HG02981 (cell line): Measurements from ENCODE around the gene ATP13A1.
"Not testable (repeated sequence)": the region's sequence is repeated elsewhere in the genome, so short reads cannot be mapped to it uniquely, and the experiment has no call there.

Experiments used
- ATAC-seq: cut with Tn5 transposase; IDR thresholded peaks from one replicate; pipeline ENCODE4 v1.9.1; 2021; ENCODE audit warnings: mild to moderate bottlenecking, moderate library complexity; ENCODE audit not compliant: unreplicated experiment

The ATP13A1 gene

DNA sequence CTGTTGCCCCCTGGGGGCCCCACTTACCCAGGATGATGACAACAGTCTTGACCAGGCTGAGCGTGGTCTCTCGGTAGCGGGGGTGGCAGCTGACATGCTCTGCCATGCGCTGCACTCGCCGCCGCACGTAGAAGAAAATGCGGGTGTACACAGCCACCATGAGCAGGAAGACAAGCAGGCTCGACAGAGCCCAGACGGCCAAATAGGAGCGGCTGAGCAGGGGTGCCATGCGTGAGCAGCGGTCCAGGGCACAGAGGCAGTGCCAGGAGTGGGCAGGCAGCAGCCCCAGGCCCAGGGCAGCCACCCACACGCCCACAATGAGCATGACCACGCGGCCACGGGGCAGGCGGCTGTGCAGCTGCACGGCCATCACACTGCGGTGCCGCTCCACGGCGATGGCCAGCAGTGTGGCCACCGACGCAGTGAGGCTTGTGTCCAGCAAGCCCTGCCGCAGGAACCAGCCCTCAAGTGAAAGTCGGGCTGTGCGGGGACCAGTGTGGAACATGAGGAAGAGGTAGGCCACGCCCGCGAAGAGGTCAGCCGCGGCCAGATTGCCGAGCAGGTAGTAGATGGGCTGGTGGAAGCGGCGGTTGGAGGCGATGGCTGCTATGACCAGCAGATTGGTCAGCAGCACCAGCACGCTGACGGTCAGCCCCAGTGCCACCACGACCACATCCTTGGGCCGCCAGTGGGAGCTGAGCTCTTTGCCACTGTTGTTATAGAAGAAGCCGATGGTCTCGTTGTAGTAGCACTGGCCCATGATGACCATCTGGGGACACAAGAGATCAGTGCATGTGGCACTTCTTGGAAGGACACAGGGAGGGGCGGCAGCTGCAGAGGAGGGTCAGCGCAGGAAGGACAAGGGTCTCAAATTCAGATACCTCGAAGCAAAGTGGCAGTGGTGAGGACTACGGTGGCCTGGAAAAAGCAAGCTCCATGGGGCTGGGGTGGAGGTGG is 36.7 kb downstream of the ATP13A1 start:
- no peak for ATAC-seq

DNA sequence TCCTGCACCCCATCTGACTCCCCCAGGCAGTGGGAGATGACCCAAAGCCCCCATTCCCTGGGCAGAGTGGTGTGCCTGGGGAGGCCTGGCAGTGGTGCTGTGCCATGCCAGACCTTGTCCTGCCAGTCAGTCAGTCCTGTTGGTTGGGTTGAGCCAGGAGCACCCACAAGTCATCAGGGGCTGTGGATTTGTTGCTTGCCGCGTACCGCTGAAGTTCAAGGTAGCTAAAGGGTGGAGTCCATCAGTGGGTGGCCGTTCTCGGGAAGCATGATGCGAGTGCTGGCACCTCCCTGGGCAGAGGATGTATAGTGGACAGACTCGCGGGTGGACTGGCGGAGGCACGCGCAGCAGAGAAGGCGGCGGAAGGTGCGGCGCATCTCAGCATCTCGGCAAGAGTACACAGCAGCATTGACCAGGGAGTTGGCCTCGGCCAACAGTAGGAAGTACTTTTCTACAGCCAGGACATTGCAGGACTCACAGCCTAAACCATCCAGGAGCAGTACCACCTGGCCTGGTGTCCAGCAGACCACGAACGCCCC is 39.4 kb downstream of the ATP13A1 start:
- ATAC-seq = no peak

DNA sequence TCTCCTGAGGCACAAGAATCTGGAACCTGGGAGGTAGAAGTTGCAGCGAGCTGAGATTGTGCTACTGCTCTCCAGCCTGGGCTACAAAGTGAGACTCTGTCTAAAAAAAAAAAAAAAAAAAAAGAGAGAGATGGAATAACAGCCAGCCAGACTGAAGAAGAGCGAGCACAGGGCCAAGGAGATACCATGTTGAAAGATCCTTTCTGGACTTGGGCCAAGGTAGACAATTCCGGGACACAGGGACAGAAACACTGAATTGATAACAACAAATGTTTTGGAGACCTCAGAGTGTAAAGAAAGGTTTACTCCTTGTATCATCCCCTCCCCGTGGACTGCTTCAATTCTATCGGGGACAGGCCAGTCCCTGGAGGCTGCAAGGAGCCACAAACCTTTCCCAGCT is 40.1 kb downstream of the ATP13A1 start:
- ATAC-seq = no peak

DNA sequence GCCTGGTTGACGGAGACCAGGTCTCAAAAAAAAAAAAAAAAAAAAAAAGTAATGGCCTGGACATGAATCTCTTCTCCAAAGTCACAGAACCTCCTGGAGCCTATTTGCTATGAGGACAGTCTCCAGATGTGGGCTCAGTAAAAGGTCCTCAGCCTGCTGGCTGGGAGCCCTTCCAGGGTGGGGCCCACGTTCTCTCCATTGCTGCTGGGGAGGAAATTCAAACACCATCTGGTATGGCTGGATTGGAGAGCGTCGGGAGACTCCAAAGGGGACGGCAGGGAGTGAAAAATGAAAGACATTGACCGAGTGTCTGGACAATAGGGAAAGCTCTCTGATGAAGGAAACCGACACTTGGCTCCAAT is 43.6 kb downstream of the ATP13A1 start:
- no peak for ATAC-seq

DNA sequence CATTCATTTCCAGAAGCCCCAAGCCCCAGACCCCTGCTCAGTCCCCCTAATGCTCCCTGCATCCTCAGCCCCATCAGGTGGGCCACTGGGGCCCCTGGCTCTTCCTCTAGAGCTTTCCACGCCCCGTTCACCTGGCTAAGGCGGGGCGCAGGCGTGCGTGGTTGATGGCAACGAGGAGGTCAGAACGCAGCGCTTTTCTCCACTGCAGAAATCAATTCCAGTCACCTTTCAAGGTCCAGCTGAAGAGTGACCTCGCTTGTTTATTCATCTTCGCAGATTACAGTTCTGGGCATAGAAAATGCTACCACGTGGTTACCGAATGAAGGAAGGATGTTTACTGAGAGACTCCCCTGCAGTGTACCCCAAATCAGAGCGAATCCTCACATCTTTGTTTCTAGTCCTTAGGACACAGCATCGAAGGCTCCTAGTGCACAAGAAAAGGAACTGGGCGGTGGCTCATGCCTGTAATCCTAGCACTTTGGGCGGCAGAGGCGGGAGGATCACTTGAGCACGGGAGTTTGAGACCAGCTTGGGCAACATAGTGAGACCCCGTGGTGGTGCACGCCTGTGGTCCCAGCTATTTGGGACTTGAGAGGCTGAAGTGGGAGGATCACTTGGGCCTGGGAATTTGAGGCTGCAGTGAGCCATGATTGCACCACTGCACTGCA is 44.2 kb downstream of the ATP13A1 start:
- no peak for ATAC-seq

DNA sequence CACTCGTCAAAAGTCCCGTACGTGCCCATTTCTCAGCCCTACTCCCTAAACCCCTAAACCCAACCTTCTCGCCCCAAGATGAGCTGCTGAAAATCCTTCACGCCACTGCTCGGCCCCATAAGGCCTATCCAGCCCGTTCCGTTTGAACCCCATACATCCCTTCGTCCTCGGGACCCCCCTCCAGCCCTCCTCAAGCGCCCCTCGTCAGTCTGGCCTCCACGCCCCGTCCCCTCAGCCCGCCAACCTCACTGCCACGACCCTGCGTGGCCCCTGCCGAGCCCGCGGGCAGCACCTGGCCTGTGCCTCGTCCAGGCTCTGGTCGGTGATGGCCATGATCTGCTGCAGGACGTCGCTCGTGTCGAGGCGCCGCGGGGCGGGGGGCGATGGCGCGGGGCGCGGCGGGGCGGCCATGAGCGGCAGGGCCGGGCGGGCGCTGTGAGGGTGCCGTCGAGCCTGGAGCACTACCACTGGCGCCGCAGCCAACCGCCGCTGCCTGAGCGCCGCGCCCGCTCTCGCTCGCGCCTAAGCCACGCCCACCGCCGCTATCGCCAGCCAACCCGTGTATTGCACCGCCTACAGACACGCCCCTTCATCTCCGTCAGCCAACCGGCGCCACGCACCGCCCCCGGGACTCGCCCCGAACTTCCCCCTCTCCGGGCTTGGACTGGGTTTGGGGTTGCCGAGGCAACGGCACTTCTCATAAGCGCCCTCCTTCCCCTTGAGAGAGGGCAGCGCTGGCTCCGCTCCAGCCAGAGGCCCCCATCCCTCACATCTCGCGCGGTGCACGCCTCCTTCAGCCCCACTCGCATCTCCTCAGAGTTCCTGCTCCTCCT is 45.0 kb downstream of the ATP13A1 start, which contains the start of gene PBX4:
TSS of gene PBX4 (minus strand) at position 469 of the 833 bp plus-strand sequence. CDS start at position 411, 58 bp downstream.
- ATAC-seq = peak; percentile 97

DNA sequence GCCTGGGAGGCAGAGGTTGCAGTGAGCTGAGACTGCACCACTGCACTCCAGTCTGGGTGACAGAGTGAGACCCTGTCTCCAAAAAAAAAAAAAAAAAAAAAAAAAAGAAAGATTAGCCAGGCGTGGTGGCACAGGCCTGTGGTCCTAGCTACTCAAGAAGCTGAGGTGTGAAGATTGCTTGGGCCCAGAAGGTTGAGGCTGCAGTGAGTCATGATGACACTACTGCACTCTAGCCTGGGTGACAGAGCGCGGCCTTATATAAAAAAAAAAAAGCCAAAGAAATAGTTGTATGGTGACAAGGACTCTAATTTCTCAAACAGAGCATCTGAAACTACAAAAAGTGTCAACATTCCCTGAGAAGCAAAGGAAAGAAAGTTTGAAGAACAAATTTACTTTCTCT is 48.4 kb downstream of the ATP13A1 start:
- no peak for ATAC-seq

DNA sequence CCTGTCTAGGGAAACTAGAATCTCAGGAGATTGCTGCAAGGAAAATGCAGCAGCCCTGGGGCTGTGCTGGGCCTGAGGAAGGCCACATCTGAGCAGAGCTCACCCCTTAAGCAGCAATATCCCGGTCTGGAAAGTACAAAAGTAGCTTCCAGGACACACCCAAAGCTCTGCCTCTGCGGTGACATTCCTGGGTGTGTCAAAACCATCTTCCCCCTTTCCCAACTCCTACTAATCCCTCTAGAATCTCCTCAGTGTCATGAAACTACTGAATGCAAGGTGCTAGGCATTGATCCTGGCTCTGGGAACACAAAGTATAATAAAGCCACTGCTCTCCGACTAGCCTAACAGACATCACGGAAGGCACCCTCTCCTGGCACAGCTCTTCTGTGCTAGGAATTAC is 50.0 kb downstream of the ATP13A1 start:
- ATAC-seq = no peak

DNA sequence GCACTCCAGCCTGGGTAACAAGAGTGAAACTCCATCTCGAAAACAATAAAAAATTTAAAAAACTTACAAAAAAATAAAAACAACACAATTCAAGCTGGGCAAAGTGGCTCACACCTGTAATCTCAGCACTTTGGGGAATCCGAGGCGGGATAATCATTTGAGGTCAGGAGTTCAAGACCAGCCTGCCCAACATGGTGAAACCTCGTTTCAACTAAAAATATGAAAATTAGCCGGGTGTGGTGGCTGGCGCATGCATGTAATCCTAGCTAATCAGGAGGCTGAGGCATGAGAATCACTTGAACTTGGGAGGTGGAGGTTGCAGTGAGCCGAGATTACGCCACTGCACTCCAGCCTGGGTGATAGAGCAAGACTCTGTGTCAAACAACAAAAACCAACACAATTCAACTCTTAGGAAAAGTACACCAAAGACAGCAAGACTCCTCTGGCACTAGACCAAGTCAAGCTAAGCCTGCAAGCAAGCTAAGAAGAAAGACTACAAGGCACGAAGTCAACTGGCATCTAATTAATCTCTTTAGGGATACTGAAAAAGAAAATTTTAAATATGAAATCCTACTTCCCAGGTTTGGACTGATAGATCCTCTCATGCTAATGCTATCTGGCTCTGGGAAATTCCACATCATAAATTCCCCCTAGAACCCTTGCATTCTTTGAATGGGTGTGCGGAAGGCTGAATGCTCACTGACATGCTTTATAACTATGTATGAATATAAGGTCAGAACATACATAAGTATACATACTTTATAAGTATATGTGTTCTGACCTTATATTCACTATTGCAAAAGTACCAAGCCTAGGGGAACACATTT is 52.9 kb downstream of the ATP13A1 start:
- no peak for ATAC-seq

DNA sequence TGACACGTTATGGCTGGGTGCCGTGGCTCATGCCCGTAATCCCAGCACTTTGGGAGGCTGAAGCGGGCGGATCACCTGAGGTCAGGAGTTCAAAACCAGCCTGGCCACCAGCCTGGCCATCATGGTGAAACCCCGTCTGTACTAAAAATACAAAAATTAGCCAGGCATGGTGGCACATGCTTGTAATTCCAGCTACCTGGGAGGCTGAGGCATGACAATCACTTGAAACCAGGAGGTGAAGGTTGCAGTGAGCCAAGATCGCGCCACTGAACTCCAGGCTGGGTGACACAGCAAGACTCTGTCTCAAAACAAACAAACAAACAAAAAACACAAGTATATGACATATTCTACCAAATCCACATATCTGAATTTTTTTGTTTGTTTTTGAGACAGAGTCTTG is 56.8 kb downstream of the ATP13A1 start:
- not testable (repeated sequence) for ATAC-seq

DNA sequence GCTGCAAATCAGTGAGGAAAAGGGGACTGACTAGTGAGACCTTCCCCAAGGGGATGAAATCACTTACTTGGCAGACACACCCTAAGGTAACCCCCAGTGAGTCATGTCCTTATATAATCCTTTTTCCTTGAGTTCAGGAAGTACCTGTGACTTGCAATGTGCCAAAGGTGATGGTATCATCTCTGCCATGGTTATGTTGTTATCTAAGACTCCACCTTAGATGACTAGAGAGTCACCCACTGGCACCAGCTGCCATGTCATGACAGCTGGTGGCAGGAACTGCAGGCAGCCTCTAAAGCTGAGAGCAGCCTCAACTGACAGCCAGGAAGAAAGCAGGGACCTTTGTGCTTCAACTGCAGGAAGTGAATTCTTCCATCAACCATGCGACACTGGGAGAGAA is 57.5 kb downstream of the ATP13A1 start:
- no peak for ATAC-seq

DNA sequence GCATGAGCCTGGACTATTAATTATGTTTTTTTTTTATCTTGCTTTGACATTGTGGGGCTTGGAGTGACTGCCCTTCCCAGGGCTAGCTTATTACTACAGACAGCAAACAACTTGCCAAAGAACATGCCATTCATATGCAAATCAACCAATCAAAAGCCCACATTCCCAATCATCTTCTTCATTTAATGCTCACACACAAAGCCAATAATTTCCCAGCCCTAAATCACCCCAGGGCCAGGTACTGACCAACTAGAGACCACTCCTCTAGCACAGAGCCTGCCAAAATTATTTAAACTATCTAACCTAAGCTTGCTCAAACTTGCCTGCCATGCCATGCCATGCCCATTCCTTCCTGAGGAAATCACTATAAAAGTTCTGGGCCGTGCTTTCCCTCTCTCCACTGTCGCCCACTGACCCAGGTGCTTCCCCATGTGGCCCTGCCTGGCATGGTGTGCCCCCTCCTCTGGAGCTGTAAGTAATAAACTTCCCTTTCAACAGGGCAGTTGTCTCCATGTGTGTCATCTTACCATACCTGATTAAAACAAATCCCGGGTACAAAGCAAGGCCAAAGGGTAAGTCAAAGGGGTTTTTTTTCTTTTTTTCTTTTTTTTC is 60.7 kb downstream of the ATP13A1 start:
- ATAC-seq = no peak

DNA sequence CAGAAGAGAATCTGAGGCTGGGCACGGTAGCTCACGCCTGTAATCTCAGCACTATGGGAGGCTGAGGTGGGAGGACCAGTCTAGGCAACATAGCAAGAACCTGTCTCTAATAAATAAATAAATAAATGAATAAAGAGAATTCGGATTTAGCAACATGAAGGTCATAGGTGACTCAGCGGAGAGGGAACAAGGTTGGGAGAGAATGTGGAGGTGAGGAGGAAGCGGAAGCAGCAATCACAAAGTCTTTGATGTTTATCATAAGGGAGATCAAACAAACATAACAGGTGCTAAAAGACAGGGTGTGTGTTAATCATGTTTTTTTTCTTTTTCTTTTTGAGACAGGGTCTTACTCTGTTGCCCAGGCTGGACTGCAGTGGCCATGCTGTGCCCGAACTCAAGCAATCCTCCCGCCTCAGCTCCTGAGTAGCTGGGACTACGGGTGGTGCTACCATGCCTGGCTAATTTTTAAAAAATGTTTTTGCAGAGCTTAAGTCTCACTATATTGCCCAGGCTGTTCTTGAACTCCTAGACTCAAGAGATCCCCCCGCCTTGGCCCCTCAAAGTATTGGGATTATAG is 61.3 kb downstream of the ATP13A1 start:
- no peak for ATAC-seq

DNA sequence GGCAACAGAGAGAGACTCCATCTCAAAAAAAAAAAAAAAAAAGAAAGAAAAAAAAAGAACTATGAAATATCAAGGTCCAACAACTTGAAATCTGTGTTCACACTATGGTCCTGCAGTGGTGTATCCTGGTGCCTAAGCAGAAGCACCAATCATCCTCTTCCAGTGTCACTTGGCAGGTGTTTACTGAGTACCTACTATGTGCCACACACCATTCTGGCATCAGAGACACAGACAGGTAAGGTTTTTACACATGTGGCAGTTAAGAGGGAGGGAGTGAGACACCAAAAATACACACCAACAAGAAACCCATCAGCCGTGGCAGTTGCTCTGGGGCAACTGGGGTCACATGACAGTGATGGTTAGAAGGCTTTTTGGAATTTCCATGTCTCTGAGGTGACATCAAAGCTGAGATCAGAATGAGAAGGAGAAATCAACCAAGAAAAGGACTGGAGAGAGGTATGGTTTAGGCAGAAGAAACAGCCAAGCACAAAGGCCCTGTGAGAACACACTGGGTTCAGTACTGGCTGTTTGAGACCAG is 62.6 kb downstream of the ATP13A1 start:
- no peak for ATAC-seq

DNA sequence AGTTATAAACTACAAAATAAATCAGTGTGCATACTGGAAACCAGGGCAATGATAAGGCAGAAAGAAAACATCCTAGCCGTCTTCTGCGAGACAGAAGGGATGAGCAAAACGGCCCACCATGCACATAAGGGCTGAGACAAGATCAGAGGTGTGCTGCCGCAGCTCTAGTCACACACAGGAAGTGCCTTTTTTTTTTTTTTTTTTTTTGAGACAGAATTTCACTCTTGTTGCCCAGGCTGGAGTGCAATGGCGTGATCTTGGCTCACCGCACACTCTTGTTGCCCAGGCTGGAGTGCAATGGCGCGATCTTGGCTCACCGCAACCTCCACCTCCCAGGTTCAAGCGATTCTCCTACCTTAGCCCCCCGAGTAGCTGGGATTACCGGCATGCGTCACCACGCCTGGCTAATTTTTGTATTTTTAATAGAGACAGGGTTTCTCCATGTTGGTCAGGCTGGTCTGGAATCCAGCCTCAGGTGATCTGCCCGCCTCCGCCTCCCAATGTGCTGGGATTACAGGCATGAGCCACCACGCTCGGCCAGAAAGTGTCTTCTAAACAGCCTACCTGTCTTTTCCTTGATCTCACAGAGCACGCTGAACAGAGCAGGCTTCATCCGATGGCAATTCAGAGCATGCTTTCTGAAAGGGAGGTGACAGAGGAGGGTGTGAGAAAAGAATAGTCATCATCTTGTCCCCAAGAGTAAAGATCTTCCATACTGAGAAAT is 64.6 kb downstream of the ATP13A1 start:
- ATAC-seq = not testable (repeated sequence)

DNA sequence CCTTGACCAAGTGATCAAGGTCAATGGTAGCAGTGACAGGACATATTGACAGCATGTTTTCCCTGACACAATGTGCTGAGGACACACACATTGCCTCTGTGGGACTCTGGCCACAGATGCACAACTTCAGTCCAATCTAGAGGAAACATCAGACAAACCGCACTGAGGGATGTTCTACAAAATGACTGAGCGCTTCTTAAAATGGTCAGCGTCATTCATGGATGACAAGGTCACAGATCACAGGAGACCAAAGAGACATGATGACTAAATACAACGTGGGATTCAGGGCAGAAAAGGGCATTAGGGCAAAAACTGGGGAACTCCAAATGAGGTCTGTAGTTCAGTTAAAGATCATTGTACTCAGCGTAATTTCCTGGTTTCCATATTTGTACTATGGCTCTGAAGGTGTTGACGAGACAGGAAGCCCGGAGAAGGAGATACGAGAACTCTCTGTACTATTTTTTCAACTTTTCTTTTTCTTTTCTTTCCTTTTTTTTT is 65.6 kb downstream of the ATP13A1 start:
- ATAC-seq = peak; percentile 62
